Gastroesophageal sphincter (tissue), 4 donors: ENCODE results near the gene IL33. TPM values are rescaled to one million over a fixed set of nuclear protein-coding genes. Genes with fewer than 3 reads are reported as not detected.

Experiments used
- ATAC-seq: fragments of 150-250 bp; one replicate; pipeline ENCODE4 v1.9.1; 2016; ENCODE audit warnings: mild to moderate bottlenecking, moderate library complexity
- H3K27ac ChIP-seq, 4 donors: fragments of 200-600 bp; sonication (generic) in 3 of 4; 1 replicate in 3 of 4; 2 replicates in 1 of 4; pipeline ENCODE4 v1.5.1; 2016 to 2019
- H3K27me3 ChIP-seq: fragments of 200-600 bp; sonication (generic); one replicate; pipeline ENCODE4 v1.5.1; 2019
- H3K36me3 ChIP-seq, 2 donors: fragments of 200-600 bp; sonication (generic); one replicate each; pipeline ENCODE4 v1.5.1; 2019; ENCODE audit warnings: control low read depth in 1 of 2
- H3K4me1 ChIP-seq, 3 donors: fragments of 200-600 bp; sonication (generic); 1 replicate in 2 of 3; 2 replicates in 1 of 3; pipeline ENCODE4 v1.5.1; 2016 to 2019; ENCODE audit warnings: control low read depth in 2 of 3
- H3K4me3 ChIP-seq, 2 donors: fragments of 200-600 bp; sonication (generic); one replicate each; pipeline ENCODE4 v1.5.1; 2019; ENCODE audit warnings: mild to moderate bottlenecking in 1 of 2, moderate library complexity in 1 of 2
- H3K9me3 ChIP-seq, 3 donors: fragments of 200-600 bp; sonication (generic); one replicate each; pipeline ENCODE4 v1.5.1; 2017 to 2019; ENCODE audit warnings: control low read depth in 2 of 3
- EP300 ChIP-seq: sonication (generic); formaldehyde crosslinking; IDR thresholded peaks from one replicate; pipeline ENCODE4 v1.6.1; 2017; ENCODE audit warnings: antibody characterized with exemption, mild to moderate bottlenecking
- POLR2A ChIP-seq, 2 donors: fragments of 450-650 bp; IDR thresholded peaks; one replicate each; pipeline ENCODE4 v1.6.1; 2017; ENCODE audit warnings: antibody characterized with exemption in 2 of 2, mild to moderate bottlenecking in 2 of 2, moderate library complexity in 1 of 2
- POLR2AphosphoS5 ChIP-seq: sonication (generic); formaldehyde crosslinking; IDR thresholded peaks from one replicate; pipeline ENCODE4 v1.6.1; 2017; ENCODE audit warnings: antibody characterized with exemption
- WGBS, 2 donors: methylation state at CpG; one replicate each; pipeline ENCODE4 v1.1.5; 2018; ENCODE audit warnings: low coverage in 1 of 2; 5-methylcytosine and 5-hydroxymethylcytosine counted together
- total RNA-seq, 4 donors: library from RNA; depleted of rRNA; stranded (reverse); fragments of >200 nt; gene quantifications; one replicate each; pipeline ENCODE4 v1.1.0, GENCODE V29; 2016
- TF ChIP-seq, protein P1 (sequence below), 4 experiments: fragments of 200-600 bp in 2 of 4; fragments of 450-650 bp in 2 of 4; sonication (generic) in 1 of 4; IDR thresholded peaks; one replicate each; pipeline ENCODE4 v1.5.1; 2017 to 2019; ENCODE audit warnings: antibody characterized with exemption in 4 of 4, mild to moderate bottlenecking in 2 of 4, moderate library complexity in 2 of 4

IL33 gene
- total RNA-seq, 4 donors from 2014 or later: 43.6 to 145 (median 77.8) TPM

DNA sequence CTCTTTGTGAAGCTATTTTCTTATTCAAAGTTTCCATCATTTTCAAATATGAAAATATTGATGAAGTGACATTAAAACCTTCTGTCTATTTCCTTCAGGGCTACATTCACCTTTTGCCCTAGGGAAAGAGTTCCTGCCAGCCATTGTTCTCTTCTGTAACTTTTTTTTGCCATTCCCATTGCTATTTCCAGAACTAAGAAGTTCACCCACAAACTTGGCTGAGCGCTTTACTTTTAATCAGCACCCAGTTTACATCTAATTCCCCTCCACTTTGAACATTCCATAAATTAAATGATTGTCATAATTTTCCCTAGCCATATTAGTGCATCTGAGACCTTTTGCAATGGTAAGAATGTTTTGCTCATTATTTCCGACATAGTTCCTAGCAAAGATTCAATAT lies 4.4 kb downstream of the IL33 start:
- no peak for ATAC-seq
- Histone ChIP-seq H3K27me3 (no peaks in the 10 kb centered on the region), H3K27ac (peak overlapping the region; percentile 74 to 86 (median 81)), H3K4me1 (peaks cover 16 to 80% (median 29%) of the 10 kb centered on the region in 3 donors), H3K4me3 (no peak overlapping the region), H3K36me3 (no peaks in the 10 kb centered on the region), H3K9me3 (no peaks in the 10 kb centered on the region)
- 15 to 27% methylated on average over 2 of the region's 2 CpGs for WGBS, 2 donors
- no peak for TF ChIP-seq POLR2A (IDR thresholded peaks at IDR 0.05)
- TF ChIP-seq, protein P1, sequence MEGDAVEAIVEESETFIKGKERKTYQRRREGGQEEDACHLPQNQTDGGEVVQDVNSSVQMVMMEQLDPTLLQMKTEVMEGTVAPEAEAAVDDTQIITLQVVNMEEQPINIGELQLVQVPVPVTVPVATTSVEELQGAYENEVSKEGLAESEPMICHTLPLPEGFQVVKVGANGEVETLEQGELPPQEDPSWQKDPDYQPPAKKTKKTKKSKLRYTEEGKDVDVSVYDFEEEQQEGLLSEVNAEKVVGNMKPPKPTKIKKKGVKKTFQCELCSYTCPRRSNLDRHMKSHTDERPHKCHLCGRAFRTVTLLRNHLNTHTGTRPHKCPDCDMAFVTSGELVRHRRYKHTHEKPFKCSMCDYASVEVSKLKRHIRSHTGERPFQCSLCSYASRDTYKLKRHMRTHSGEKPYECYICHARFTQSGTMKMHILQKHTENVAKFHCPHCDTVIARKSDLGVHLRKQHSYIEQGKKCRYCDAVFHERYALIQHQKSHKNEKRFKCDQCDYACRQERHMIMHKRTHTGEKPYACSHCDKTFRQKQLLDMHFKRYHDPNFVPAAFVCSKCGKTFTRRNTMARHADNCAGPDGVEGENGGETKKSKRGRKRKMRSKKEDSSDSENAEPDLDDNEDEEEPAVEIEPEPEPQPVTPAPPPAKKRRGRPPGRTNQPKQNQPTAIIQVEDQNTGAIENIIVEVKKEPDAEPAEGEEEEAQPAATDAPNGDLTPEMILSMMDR (IDR thresholded peaks at IDR 0.05): no peak
- peak; percentile 12 for TF ChIP-seq POLR2AphosphoS5
- no peak for TF ChIP-seq EP300

DNA sequence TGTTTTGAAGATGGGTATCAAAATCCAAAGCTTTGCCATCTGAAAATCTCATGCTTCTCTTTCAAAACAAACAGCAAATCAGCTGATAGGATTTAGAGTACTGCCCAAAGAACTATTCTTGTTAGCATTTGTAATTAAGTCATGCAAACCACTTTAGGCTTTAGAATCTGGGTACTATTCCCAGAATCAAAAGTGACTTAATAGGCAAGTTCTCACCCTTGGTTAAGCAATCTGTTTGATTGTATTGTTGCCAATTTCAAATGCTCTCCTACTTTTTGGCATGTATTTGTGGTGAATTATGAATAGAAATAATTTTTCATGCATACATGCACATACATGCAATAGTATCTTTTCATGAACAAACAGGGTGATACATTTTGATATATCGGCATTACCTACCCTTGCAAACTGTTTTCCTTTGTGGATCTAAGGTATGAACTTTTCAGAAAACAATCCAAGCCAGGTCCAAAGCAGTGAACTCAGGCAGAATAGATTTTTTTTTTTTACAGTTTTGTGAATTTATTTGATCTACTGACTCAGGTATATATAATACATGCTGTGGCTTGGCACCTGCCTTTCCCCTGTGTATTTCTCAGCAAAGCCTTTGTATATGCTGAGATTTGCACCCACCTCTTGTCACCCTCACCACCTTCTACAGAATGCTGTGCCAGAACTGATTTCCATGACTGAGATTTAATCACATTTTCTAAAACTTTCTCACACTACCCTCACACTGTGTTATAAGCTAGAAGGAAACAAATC lies 9.0 kb downstream of the IL33 start:
- WGBS, 2 donors: 87% methylated on average over 1 of the region's 1 CpG; no CpG with 5 or more reads in 1 of the 2 donors

DNA sequence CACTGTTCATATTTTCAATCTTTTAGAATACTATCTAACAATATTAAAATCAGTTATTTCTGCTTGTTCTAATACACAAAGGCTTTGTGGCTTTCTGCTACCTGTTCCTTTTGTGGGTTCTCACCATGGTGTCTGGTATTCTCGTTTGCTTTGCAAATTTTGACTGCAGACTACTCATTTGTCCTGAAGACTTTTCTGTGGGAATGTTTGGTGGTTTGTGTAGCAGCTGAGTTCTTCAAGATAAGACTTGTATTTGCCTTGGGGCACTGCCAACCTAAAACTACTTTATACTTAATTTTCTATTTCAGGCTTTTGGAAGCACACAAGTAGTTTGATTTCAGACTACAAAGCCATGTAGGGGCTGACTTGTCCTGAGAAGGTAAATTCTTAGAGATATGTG lies 11.1 kb downstream of the IL33 start:
- Histone ChIP-seq H3K4me1 (peaks cover 23 to 93% (median 50%) of the 10 kb centered on the region in 3 donors), H3K4me3 (no peak overlapping the region), H3K27me3 (no peaks in the 10 kb centered on the region), H3K9me3 (no peaks in the 10 kb centered on the region), H3K27ac (peak overlapping the region in 3 of 4 donors; percentile 44 to 76 (median 47)), H3K36me3 (no peaks in the 10 kb centered on the region)
- WGBS, 2 donors: 14% methylated on average over 1 of the region's 1 CpG
- no peak for ATAC-seq
- TF ChIP-seq EP300: no peak
- TF ChIP-seq, protein P1 (IDR thresholded peaks at IDR 0.05): no peak

More for the DNA sequence above, 9.0 kb downstream of the IL33 start:
- peak; percentile 29 for ATAC-seq
- TF ChIP-seq POLR2A (IDR thresholded peaks at IDR 0.05) (no peak), POLR2AphosphoS5 (peak; percentile 87)
- TF ChIP-seq, protein P1 (IDR thresholded peaks at IDR 0.05): no peak
- Histone ChIP-seq H3K4me1 (peaks cover 20 to 96% (median 48%) of the 10 kb centered on the region in 3 donors), H3K27ac (peak overlapping the region; percentile 23 to 81 (median 63)), H3K4me3 (no peak overlapping the region), H3K36me3 (no peaks in the 10 kb centered on the region), H3K27me3 (no peaks in the 10 kb centered on the region), H3K9me3 (no peaks in the 10 kb centered on the region)

DNA sequence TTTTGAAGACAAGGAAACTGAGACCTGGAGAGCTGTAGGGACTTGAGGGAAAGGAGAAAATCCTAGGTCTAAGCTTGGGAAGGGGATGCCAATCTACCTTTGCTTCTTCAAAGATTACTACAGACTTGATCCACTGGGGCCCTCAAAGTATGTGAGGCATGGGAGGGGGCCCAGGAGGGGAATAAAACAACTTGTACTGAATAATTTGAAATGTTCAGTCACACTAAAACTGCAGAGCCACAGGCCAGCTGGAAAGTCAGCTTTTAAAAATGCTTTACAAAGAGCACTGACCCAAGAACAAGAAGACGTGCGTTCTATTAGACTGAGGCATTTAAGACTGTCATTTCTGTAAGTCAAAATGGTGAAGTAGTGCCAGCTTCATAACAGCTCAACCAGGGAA lies 13.6 kb downstream of the IL33 start:
- no peaks in the 10 kb centered on the region for H3K27me3 ChIP-seq
- H3K4me3 ChIP-seq: no peak overlapping the region
- H3K9me3 ChIP-seq: no peaks in the 10 kb centered on the region
- 34 to 50% methylated on average over 2 of the region's 2 CpGs for WGBS, 2 donors
- peak overlapping the region; percentile 3 to 41 (median 32) for H3K27ac ChIP-seq
- no peak for TF ChIP-seq EP300
- TF ChIP-seq POLR2A (IDR thresholded peaks at IDR 0.05): no peak
- no peak for TF ChIP-seq POLR2AphosphoS5
- TF ChIP-seq, protein P1 (IDR thresholded peaks at IDR 0.05): no peak
- no peaks in the 10 kb centered on the region for H3K36me3 ChIP-seq
- peaks cover 15 to 77% (median 45%) of the 10 kb centered on the region in 3 donors for H3K4me1 ChIP-seq
- ATAC-seq: no peak

DNA sequence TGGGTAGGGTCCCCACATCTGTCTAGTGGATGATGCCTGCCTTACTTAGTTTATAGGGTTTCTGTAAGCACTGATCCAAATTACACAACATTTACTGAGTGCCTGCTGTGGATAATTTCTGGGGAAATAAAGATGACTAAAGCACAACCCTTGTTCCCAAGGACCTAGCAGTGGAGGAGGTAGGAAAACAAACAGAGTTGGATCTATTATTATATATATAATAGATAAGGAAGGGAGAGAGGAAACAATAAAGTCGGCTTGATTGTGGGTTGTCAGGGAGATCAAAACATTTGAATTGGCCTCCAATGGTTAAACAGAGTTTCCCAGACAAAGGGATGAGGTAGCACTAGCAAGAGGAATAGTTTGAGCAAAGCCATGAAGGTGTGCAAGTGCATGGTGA lies 14.0 kb downstream of the IL33 start:
- H3K27me3 ChIP-seq: no peaks in the 10 kb centered on the region
- H3K4me3 ChIP-seq: no peak overlapping the region
- peaks cover 15 to 76% (median 42%) of the 10 kb centered on the region in 3 donors for H3K4me1 ChIP-seq
- H3K27ac ChIP-seq: peak overlapping the region in 2 of 4 donors; percentile 25 to 41
- 11 to 14% methylated on average over 1 of the region's 1 CpG for WGBS, 2 donors
- H3K9me3 ChIP-seq: no peaks in the 10 kb centered on the region
- no peaks in the 10 kb centered on the region for H3K36me3 ChIP-seq
- no peak for TF ChIP-seq POLR2A (IDR thresholded peaks at IDR 0.05)
- no peak for TF ChIP-seq EP300
- no peak for TF ChIP-seq POLR2AphosphoS5
- TF ChIP-seq, protein P1 (IDR thresholded peaks at IDR 0.05): no peak
- ATAC-seq: peak; percentile 52
